CD4-positive, alpha-beta T cell (primary cell): Measurements from ENCODE around the gene ARHGEF11. TPM values are rescaled to one million over a fixed set of nuclear protein-coding genes. Genes with fewer than 3 reads are reported as not detected.

ENCODE experiments used
- ATAC-seq: fragments of 200-7000 bp; cut with Tn5 transposase; one replicate; pipeline ENCODE4 v1.10.0; 2022; ENCODE audit warnings: mild to moderate bottlenecking; ENCODE audit not compliant: poor library complexity
- CTCF ChIA-PET: fragments of 350-600 bp; sonication (Branson Sonifier 250); formaldehyde crosslinking; loops from one replicate; lab custom pipeline; 2021; ENCODE audit warnings: antibody characterized with exemption, inconsistent platforms; lab: Charles Lee
- POLR2A ChIA-PET: fragments of 350-600 bp; sonication (Branson Sonifier 250); formaldehyde crosslinking; loops from one replicate; lab custom pipeline; 2021; ENCODE audit warnings: antibody characterized with exemption, inconsistent platforms; lab: Charles Lee
- DNase-seq, 14 experiments: peaks; one replicate each; pipeline ENCODE4 v3.0.0-alpha.2; 2013 to 2020; ENCODE audit warnings: mixed read lengths in 2 of 14
- H3K27ac ChIP-seq, 2 donors: one replicate each; pipeline versions ENCODE4 v1.5.1 to v1.7.0; 2013; ENCODE audit warnings: low read length in 2 of 2, low read depth in 1 of 2, mild to moderate bottlenecking in 1 of 2
- H3K27me3 ChIP-seq, 2 experiments: 1 replicate in 1 of 2; 2 replicates in 1 of 2; pipeline versions ENCODE4 v1.6.1 to v1.7.0; 2013; ENCODE audit warnings: low read length in 2 of 2, control low read depth in 1 of 2, mild to moderate bottlenecking in 1 of 2, moderate library complexity in 1 of 2; ENCODE audit not compliant: insufficient read depth in 2 of 2, control insufficient read depth in 1 of 2
- H3K36me3 ChIP-seq: one replicate; pipeline ENCODE4 v1.6.1; 2013; ENCODE audit warnings: low read length, control low read depth; ENCODE audit not compliant: insufficient read depth
- H3K4me1 ChIP-seq: one replicate; pipeline ENCODE4 v1.6.1; 2013; ENCODE audit warnings: low read length, control low read depth; ENCODE audit not compliant: insufficient read depth
- H3K4me3 ChIP-seq: one replicate; pipeline ENCODE4 v1.5.1; 2013; ENCODE audit warnings: mild to moderate bottlenecking, low read length, moderate library complexity
- H3K9me3 ChIP-seq, 2 experiments: 1 replicate in 1 of 2; 2 replicates in 1 of 2; pipeline versions ENCODE4 v1.6.1 to v1.7.0; 2013; ENCODE audit warnings: low read length in 2 of 2, mild to moderate bottlenecking in 2 of 2, control low read depth in 1 of 2, moderate library complexity in 1 of 2; ENCODE audit not compliant: control insufficient read depth in 1 of 2, insufficient read depth in 1 of 2
- H3K27ac Mint-ChIP-seq: one replicate; pipeline ENCODE4 v1.8.0; 2020; ENCODE audit warnings: mixed read lengths
- H3K27me3 Mint-ChIP-seq: one replicate; pipeline ENCODE4 v1.8.0; 2021; ENCODE audit warnings: mixed read lengths
- H3K36me3 Mint-ChIP-seq: one replicate; pipeline ENCODE4 v1.8.0; 2021; ENCODE audit warnings: low read depth, mixed read lengths
- H3K4me1 Mint-ChIP-seq: one replicate; pipeline ENCODE4 v1.8.0; 2021; ENCODE audit warnings: low read depth, mixed read lengths
- H3K4me3 Mint-ChIP-seq: one replicate; pipeline ENCODE4 v1.8.0; 2020; ENCODE audit warnings: mild to moderate bottlenecking, mixed read lengths
- H3K9me3 Mint-ChIP-seq: one replicate; pipeline ENCODE4 v1.8.0; 2020; ENCODE audit warnings: mixed read lengths
- CTCF ChIP-seq: fragments of 200-600 bp; IDR thresholded peaks from one replicate; pipeline ENCODE4 v1.8.0; 2022; ENCODE audit warnings: antibody characterized with exemption, mild to moderate bottlenecking
- intact Hi-C, 2 experiments: fragments of 100-400 bp; cut with DNase I in 1 of 2; cut with micrococcal nuclease in 1 of 2; formaldehyde crosslinking; loops; one replicate each; pipeline versions ENCODE4 v1.15.1 to v1.9.0; 2023 to 2025; cut with DNase I, micrococcal nuclease
- total RNA-seq, 174 experiments: library from RNA in 2 of 174; stranded (reverse) in 2 of 174; gene quantifications; one replicate each; pipeline ENCODE4 v1.2.3 and lab custom pipeline; 2021 to 2026

ARHGEF11 gene
- total RNA-seq, 2 experiments from 2014 or later: 13.7 to 13.9 TPM

- Mint-ChIP-seq H3K9me3 (no peaks in the 10 kb centered on the region), H3K27me3 (peaks cover 14% of the 10 kb centered on the region), H3K27ac (no peak overlapping the region), H3K4me1 (peaks cover under 1% of the 10 kb centered on the region), H3K4me3 (no peak overlapping the region), H3K36me3 (no peaks in the 10 kb centered on the region)
- no peak for ATAC-seq
- intact Hi-C loops: no loop called here
- Histone ChIP-seq H3K4me1 (no peaks in the 10 kb centered on the region), H3K4me3 (no peak overlapping the region), H3K36me3 (no peaks in the 10 kb centered on the region), H3K27me3 (peaks cover 0 to 5% of the 10 kb centered on the region in 2 experiments), H3K27ac (no peak overlapping the region), H3K9me3 (peaks cover 0 to 11% of the 10 kb centered on the region in 2 experiments)
- CTCF ChIA-PET: interaction anchor here (0.6 kb wide), 1 partner anchor 118 kb away, joined by 3 read pairs; no protein-coding TSS in a partner anchor
- no peak for DNase-seq
- TF ChIP-seq CTCF: no peak
- POLR2A ChIA-PET: no interaction called here
Observed at GRCh38 chr1:156903328-156904091, 142.0 kb downstream of the ARHGEF11 start.

GRCh38 chr1:156901966-156902915, 143.3 kb downstream of the ARHGEF11 start:
- Histone ChIP-seq H3K4me3 (no peak overlapping the region), H3K9me3 (peaks cover 0 to 9% of the 10 kb centered on the region in 2 experiments), H3K27ac (no peak overlapping the region), H3K4me1 (peaks cover 3% of the 10 kb centered on the region), H3K27me3 (peaks cover 0 to 7% of the 10 kb centered on the region in 2 experiments), H3K36me3 (no peaks in the 10 kb centered on the region)
- TF ChIP-seq CTCF: no peak
- DNase-seq: no peak
- ChIA-PET POLR2A (no interaction called here), CTCF (interaction anchor here (0.8 kb wide), 1 partner anchor 32 kb away, joined by 3 read pairs; no protein-coding TSS in a partner anchor)
- no peak overlapping the region for H3K27ac Mint-ChIP-seq
- H3K27me3 Mint-ChIP-seq: peaks cover 22% of the 10 kb centered on the region
- no peaks in the 10 kb centered on the region for H3K9me3 Mint-ChIP-seq
- H3K4me3 Mint-ChIP-seq: no peak overlapping the region
- intact Hi-C loops: no loop called here
- no peaks in the 10 kb centered on the region for H3K36me3 Mint-ChIP-seq
- no peak for ATAC-seq
- peaks cover 3% of the 10 kb centered on the region for H3K4me1 Mint-ChIP-seq

GRCh38 chr1:156901590-156901900, 144.0 kb downstream of the ARHGEF11 start:
- CTCF ChIA-PET: interaction anchor here (0.8 kb wide), 1 partner anchor 32 kb away, joined by 3 read pairs; no protein-coding TSS in a partner anchor
- peaks cover 0 to 6% of the 10 kb centered on the region in 2 experiments for H3K9me3 ChIP-seq

More at GRCh38 chr1:156901590-156901900, 144.0 kb downstream of the ARHGEF11 start:
- Mint-ChIP-seq H3K4me1 (peaks cover 3% of the 10 kb centered on the region), H3K9me3 (no peaks in the 10 kb centered on the region), H3K36me3 (no peaks in the 10 kb centered on the region), H3K27ac (no peak overlapping the region), H3K4me3 (no peak overlapping the region), H3K27me3 (peaks cover 27% of the 10 kb centered on the region)
- Histone ChIP-seq H3K27ac (no peak overlapping the region), H3K4me1 (peaks cover 3% of the 10 kb centered on the region), H3K36me3 (no peaks in the 10 kb centered on the region), H3K4me3 (no peak overlapping the region), H3K27me3 (peaks cover 0 to 7% of the 10 kb centered on the region in 2 experiments)
- no peak for ATAC-seq
- no peak for DNase-seq
- intact Hi-C loops: no loop called here
- TF ChIP-seq CTCF: no peak
- POLR2A ChIA-PET: no interaction called here
